C4-2B (cell line): Measurements from ENCODE around the gene NPAS1.

Experiments
- CTCF ChIP-seq: fragments of 450-650 bp; conservative IDR thresholded peaks from 2 replicates; pipeline ENCODE4 v1.5.1; 2017; ENCODE audit warnings: mild to moderate bottlenecking
- ZFX ChIP-seq: fragments of 450-650 bp; IDR thresholded peaks from 2 replicates; pipeline ENCODE4 v1.6.1; 2017

- TF ChIP-seq CTCF (no peak), ZFX (no peak)
Measured at GRCh38 chr19:47067215-47067847, 47.7 kb downstream of the NPAS1 start.
